ENCODE data around the gene SEZ6.

GRCh38 chr17:29042679-29043538, 37.1 kb upstream of the SEZ6 start, which contains the start of gene PIPOX:
- TF ChIP-seq EP300 (IDR thresholded peaks at IDR 0.05) (no peak), POLR2A (IDR thresholded peaks at IDR 0.05) (no peak), POLR2AphosphoS5 (IDR thresholded peaks at IDR 0.05) (no peak)
- TF ChIP-seq, protein P1, sequence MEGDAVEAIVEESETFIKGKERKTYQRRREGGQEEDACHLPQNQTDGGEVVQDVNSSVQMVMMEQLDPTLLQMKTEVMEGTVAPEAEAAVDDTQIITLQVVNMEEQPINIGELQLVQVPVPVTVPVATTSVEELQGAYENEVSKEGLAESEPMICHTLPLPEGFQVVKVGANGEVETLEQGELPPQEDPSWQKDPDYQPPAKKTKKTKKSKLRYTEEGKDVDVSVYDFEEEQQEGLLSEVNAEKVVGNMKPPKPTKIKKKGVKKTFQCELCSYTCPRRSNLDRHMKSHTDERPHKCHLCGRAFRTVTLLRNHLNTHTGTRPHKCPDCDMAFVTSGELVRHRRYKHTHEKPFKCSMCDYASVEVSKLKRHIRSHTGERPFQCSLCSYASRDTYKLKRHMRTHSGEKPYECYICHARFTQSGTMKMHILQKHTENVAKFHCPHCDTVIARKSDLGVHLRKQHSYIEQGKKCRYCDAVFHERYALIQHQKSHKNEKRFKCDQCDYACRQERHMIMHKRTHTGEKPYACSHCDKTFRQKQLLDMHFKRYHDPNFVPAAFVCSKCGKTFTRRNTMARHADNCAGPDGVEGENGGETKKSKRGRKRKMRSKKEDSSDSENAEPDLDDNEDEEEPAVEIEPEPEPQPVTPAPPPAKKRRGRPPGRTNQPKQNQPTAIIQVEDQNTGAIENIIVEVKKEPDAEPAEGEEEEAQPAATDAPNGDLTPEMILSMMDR (IDR thresholded peaks at IDR 0.05) = no peak
